ENCODE results near the gene ACSF3. TPM values are rescaled to one million over a fixed set of nuclear protein-coding genes. Genes with fewer than 3 reads are reported as not detected.

The ACSF3 gene
- polyA plus RNA-seq, 12 donors = 12.6 to 31.8 (median 15.3) TPM; not detected in 1

DNA sequence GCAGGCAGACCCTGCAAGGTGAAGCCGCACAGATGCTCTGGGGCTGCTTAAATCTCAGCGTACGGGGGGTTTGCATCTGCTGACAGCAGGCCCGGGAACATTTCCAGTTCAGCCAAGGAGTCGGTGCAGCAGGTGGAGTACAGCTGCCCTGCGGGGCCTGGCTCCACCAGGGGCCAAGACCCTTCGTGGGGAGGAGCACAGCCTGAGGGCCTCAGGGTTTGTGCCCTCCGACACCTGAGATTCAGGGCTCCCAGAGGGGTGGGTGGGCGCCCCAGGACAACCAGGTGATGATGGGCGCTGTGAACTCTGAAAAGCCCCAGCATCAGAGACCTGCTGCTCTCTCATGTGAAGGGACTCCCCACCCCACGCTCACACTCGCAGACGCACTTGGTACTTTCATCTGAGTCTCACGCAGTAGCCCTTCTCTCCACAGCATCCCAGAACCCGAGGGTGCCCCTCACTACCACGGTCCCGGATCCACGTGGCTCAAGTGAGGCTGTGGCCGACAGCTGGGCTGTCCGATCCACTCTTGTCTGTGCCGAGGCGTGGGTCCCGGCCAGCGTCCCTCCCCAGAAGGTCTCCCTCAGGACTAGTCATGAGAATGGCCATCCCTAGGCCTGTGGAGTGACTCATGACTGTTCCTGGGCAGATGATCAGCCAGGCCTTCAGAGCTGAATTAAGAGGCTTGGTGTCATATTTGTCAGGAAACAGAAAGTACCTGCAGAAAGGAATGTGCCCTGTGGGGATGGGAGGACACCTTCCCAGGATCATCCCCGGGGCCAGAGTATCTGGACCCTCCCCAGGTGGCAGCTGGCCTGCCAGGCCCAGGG is 29.6 kb downstream of the ACSF3 start:
- DNase-seq = no peak

DNA sequence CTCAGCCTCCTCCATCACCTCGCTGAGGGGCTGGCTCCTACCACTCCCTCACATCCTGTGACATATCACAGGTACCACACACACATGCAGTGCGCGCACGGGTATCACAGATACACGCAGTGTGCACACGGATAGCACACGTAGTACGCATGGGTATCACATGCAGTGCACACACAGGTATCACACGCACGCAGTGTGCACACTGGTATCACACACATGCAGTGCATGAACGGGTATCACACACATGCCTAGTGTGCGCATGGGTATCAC is 30.1 kb downstream of the ACSF3 start:
- no peak for DNase-seq

DNA sequence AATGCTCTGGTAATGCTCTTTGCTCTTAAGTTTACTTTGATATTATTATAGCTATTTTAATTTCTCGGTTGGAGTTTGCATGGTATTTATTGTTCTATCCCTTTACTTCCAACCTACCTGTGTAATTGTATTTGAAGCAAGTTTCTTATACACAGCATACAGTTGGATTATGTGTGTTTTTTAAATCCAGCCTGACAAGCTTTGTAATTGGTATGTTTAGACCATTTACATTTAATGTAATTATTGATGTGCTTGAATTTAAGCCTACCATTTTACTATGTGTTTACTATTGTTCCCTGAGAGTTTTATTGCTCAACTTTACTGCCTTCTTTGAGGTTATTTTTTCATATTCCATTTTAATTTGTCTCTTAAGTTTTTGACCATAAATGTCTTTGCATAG is 35.7 kb downstream of the ACSF3 start:
- no peak for DNase-seq

DNA sequence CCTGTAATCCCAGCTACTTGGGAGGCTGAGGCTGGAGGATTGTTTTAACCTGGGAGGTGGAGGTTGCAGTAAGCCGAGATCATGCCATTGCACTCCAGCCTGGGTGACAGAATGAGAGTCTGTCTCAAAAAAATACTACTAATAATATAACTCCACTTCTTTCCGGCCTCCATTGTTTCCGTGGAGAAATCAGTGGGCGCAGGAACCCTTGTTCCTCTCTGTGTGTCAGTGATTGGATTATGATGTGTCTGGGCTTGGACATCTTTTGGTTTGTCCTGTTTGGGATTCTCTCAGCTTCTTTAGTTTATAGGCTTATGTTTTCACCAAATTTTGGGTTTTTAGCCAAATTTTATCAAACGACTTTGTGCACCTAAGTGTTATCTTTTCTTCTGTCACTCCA is 36.8 kb downstream of the ACSF3 start:
- no peak for DNase-seq

DNA sequence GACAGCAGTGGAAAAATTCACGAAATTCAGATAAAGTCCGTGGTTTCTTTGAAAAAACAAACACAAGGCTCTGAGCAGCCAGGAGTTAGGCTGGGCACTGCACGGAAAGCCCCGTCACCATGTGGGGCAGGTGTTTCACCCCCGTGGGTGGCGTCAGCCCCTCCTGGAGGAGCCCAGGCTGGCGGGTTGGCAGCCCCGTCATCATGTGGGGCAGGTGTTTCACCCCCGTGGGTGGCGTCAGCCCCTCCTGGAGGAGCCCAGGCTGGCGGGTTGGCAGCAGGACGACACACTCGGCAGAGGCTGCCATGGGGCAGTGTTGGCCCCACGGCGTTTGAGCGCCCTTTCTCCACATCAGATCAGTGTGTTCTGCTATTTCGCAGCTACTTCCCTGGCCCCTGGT is 38.1 kb downstream of the ACSF3 start:
- no peak for DNase-seq

DNA sequence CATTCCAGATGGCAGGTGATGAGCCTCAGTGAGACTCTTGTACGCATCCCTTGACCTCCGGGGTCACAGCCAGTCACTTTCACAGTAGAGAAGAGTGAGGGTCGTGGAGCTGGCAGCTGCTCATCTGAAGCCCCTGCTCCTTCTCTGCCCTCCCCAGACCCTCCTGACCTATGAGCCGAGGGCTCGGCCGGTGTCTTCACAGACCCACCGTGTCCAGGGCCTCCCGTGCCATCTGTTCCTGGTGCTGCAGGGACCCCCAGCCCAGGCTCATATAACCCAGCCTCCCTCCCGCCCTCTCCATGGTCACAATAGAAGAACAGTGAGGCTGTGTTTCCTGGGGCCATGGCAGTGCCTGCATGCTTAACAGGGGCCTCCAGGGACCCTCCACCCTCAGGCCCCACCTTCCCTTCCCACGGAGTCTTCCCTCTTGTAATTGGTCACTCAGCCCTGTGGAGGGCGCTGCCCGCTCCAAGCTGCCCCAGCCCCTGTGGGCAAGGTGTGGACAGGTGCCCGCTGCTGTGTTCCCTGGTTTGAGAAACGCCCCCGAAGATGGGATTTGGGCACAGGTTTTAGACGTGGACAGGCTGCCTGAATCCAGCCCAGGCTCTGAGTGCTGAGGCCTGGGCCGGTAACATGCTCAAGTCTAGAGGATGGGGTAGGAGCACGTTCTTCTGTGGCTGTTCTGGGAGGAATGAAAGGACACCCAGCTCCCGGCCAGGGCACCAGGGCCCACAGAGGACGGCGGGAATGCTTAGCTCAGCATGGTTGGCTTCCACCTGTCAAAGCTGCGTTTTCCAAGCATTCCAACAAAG is 38.7 kb downstream of the ACSF3 start:
- DNase-seq = no peak

DNA sequence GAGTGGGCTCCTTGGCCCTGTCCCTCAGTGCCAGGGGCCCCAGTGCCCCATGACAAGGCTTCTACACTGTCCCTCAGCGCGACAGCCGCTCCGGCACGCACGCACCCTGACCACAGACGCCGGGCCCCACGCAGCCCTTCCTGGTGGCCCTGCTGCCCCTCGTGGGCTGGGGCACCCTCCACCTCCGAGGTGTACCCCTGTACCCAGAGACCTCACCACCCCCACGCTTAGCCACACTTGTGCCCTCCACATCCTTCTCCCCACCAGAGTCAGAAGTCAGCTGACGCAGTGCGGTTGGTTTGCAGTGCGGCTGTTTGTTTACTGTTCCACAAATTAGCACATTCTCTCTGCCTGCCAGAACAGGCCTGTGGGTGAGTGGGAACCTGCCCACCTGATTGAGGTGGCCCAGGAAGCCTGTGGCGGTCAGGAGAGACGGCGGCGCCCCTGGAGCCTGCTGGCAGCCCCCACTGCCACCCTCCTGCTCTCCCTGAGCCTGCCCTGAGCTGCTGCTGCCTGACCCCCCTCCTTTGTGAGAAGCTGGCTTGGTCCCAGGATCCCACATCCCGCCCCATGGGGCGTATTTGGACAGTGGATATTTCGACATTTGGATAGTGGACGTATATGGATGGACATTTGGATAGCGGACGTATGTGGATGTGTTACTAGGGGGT is 39.9 kb downstream of the ACSF3 start:
- DNase-seq = no peak

DNA sequence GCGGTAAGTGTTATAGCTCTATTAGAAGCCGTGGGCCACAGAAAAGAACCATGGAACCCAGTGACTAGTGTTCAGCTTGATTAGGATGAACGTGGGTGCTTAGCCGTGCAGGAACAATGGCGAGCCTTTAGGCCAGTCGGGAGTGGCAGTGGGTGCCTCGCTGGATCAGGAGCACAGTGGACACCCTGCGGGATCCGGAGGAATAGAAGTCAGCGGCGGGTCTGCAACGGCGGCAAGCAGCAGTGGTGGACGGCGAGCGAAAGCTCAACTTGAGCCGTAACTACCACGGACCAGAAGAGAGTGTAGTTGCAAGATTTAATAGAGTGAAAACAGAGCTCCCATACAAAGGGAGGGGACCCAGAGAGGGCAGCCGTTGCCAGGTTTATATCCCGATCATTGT is 40.6 kb downstream of the ACSF3 start:
- no peak for DNase-seq

DNA sequence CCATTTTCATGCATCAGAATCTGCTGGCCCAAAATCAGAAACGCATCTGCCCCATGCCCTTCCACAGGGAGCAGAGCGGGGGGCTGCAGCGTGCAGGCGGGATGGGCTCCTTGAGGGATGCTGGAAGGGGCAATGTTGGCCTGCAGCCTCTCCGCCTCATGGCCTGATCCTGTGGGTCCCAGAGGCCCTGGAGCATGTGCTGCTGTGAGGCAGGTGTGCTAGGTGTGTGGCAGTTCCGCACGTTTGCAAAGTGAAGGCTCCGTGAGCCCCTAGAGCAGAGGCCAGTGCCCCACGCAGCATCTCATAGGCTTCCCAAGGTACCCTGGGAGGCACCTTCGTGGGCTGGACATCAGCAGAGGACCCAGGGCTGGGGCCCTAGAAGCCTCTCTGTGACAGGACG is 41.5 kb downstream of the ACSF3 start:
- no peak for DNase-seq

DNA sequence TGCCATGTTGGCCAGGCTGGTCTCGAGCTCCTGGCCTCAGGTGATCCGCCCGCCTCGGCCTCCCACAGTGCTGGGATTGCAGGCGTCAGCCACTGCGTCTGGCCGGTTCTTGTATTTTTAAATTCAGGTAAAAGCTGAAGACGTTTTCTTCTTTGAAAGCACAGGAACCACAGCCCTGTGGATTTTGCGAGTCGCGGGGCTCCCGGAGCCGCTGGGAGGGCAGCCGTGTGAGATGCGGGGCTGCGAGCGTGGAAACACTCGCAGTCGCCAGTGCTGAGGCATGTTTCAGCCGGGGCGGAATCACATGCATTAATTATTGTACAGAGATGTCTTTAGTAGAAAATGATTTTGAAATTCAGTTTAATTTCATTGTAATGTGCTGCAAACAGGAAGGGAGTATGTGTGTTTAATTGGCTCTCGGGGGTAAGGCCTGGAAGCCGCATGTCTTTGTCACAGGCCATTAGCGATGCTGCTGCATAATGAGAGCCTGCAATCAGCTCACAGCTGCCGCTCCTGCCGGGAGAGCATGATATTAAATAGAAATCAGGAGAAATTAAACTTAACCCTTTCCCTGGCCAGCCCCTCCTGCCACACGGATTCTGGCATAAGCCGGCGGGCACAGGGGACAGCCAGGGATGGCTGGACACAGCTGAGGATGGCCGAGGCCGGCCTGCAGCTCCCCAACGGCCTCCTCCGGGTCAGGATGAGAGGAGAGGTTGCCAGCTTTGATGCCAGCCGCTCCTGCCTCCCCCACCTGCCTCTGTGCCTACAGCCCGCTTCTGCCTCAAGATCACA is 42.5 kb downstream of the ACSF3 start:
- DNase-seq = no peak

DNA sequence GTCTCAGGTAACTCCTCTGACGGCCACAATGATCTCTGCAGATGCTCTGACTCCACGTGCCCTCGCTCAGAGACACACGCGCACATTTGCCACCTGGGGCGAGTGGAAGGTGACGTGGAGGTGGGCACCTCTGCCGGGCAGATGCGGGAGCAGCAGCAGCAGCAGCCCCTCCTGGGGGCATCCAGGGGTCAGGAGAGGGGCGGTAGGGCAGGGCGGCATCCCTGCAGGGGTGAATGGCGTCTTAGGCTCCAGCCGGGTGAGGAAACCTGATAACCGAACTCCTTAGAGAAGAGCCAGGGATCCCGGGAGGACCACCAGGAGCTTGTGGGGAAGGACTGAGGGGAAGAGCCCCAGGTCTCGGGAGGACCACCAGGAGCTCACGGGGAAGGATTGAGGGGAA is 43.3 kb downstream of the ACSF3 start:
- no peak for DNase-seq

DNA sequence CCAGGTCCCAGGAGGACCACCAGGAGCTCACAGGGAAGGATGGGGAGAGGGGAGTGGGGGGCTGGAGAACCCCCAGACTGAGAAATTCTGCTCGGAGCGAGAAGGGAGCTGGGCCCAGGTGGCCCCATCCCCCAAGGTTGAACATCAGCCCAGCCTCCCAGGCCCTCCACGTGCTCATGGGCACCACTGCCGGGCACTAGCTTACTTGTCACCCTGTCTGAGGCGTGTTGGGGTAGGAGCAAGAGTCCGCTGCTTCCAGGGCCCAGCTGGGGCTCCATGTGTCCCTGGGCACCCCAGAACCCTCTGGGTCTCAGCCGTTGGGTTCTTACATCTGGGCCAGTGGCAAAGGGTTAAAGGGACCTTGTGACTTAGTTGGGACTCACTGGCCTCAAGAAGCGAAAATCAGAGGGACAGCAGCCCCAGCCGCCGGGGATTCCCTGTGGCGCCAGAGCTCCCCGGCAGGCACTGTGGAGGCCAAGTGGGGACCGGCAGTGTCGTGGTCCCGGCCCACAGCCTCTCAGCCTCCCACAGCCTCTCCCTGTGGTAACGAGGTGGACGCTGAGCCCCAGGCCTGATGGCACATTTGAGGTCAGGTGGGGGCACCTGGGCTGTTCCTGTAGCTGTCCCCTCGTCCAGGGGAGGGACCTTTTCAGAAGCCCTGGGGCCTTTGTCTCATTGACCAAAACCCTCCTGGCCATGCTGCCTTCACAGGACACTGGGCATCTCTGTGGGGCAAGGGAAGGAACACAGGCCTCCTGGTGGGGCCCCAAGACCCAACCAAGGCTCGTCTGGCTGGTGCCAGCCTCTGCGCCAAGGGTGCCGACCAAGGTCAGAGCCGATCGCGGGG is 44.2 kb downstream of the ACSF3 start:
- no peak for DNase-seq

DNA sequence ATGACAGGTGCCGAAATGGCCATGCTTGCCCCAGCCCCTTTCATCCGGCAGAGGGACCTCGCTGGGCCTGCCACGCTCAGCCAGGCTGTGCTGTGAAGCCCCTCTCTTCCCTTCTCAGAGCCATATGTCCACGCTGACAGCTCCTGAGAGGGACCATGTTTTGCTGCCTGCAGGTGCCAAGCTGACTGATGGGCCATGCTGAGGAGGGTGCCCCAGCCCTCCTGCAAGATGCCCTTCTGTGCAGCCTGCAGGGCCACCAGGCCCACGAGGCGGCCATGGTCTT is 44.8 kb downstream of the ACSF3 start:
- no peak for DNase-seq

DNA sequence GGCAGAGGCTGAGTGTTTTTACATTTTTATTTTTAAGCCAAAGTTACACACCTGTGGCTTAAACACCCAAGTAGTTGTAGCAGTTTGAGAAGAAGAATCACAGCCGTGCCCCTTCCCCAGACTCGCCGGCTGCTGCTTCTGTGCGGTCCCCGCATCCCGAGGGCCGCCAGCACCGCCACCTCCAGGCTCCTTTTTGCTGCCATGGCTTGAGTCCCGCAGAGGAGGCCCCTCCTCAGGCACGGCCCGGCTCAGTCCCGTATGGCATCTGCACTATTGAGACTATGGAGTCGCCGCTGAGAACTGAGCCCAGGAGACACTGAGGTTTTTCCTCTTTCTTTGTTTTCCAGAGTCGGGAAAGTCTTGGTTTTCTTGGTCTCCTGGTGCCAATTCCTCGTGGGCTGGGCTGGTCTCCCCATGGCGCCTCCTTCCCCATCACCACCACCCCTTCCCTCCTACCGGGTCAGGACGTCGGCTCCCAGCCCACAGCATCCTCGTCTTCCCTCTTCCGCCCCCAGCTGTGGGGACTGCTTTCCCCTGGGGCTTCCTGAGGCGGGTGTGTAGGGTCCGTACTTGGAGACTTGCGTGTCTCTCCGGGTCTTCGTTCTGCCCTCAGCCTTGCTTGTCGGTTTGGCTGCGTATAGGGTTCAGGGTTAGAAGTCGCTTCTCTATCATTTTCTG is 45.3 kb downstream of the ACSF3 start:
- no peak for DNase-seq

DNA sequence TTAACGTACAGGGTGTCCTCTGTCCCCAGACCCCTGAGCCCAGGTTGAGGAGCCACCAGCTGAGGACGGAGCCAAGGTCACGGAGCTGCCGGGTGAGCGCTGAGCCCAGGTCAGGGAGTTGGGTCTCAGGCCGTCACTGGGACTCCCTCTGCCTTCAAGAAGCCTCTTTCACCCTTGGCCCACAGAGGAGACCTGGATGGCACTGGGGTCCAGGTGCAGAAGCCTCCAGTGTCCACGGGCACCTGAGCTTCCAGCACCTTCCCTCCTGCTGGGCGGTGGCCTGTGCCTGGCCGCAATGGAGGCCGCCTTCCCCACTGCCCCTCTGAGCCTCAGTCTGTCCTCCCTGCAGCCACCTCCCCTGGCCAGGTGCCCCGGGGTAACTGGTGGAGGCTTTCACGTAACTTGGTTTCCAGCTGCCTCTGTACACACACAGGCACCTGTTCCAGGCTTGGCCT is 46.3 kb downstream of the ACSF3 start:
- no peak for DNase-seq

DNA sequence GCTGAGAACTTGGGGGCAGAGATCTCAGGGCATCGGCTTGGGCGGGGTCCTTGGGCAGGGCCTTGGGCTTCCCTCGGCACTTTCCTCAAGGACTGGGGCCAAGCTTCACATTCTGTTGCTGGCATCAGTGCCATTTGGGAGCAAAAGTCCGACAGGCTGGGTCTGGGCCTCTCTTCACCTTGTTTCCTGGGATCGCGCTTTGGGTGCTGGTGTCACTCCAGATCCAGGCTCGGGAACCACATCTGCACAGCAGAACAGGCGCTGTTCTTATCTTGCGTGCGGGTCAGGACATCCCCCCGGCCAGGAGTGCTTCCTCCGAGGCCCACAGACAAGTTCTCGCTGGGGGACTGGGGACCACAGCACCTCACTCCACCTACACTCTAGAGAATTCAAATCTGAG is 46.7 kb downstream of the ACSF3 start:
- no peak for DNase-seq

DNA sequence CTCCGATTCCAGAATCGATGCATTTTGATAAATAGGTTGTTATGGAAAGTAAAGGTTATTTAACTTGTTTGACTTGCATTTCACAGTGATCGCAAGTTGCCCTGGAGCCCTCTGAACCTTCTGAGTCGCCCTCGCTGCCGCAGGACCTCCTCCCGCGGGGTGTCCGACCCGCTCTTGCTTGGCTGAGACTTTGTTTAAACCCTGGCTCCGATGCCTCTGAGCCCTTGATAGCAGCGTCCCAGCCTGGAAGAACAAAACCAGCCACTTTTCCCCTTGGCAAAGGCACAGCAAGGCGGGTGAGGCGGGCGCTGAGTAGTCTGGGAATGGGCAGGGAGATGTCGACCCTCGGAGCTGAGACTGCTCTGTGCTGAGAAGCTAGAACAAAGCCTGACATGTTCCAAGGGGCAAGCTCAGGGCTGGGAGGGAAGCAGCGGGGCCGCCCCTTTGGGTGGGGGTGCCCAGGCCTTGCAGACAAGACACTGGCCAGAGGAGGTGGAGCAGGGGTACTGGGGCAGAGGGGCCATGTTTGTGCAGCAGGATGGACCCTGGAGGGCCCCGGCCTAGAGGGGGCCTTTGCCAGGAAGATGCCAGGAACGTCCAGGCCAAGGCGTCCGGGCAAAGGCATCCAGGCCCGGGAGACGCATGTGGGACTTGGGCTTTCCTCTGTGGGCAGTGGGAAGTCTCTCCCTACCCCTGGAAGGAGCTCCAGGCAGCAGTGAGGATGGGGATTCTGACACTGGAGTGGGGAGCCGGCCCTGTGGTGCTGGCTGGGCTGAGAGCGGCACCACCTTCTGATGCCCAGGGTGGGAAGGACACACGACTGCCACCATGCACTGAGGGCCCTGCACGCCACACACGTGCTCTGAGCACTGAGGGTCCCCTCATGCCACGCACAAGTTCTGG is 47.6 kb downstream of the ACSF3 start:
- DNase-seq = no peak

DNA sequence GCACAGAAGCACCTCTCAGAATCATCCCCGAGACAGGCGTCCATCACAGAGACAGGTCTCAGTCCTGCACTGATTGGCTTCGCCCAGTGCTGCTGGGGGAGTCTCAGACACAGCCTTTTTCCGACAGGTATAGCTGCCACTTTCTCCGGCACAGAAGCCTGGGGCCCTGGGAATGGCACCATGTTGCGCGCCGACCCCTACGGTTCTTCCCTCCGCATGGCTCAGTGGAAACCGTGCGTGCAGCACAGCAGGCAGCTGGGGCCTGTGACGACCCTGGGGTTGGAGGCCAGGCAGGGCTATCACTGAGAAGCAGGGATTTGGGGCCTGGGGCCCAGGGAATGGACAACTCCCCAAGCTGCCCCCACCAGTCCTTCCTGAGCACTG is 48.2 kb downstream of the ACSF3 start:
- no peak for DNase-seq

DNA sequence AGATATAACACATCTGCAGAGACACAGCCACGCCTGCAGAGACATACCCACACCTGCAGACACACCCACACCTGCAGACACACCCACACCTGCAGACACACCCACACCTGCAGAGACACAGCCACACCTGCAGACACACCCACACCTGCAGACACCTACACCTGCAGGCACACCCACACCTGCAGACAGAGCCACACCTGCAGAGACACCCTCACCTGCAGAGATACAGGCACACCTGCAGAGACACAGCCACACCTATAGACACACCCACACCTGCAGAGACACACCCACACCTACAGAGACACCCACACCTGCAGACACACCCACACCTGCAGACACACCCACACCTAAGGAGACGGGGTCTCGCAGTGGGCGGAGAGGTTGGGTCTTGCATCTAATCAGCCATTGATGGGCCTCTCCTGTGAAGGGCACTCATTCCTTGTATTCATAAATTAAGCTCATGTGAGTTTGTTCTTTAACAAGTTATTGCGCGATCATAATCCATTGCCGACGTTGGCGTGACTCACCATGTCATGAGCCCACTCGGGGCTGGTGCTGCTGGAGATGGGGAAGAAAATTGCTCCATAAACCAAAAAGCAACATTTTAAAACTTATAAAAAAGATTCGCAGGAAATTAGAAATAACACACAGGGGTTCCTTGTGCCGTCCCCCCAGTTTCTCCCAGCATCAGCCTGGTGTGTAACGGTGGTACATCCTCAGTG is 49.0 kb downstream of the ACSF3 start:
- no peak for DNase-seq

All from muscle of arm (tissue), 12 donors.